NCI-H2171 treated with DMSO at 0.1 percent for 48 hours (cell line): Measurements from ENCODE around the gene KIF6.
A peak's percentile ranks its signal among the peaks of the same experiment; 100 is the strongest.

Source experiments
- DNase-seq: peaks from one replicate; lab custom pipeline; 2025; lab: John Stamatoyannopoulos, UW

Gene KIF6

GRCh38 chr6:39378175-39378959 is 346.8 kb downstream of the KIF6 start:
- no peak for DNase-seq

- DNase-seq = peak; percentile 68
Measured at GRCh38 chr6:39377539-39377950, 347.7 kb downstream of the KIF6 start.

- DNase-seq = no peak
Measured at GRCh38 chr6:39375405-39375804, 349.8 kb downstream of the KIF6 start.

GRCh38 chr6:39370390-39370789 is 354.8 kb downstream of the KIF6 start:
- no peak for DNase-seq

- DNase-seq = no peak
Measured at GRCh38 chr6:39369987-39370386, 355.2 kb downstream of the KIF6 start.

- peak; percentile 71 for DNase-seq
Measured at GRCh38 chr6:39367700-39368099, 357.5 kb downstream of the KIF6 start.

- DNase-seq = peak; percentile 8
Measured at GRCh38 chr6:39366931-39367618, 358.1 kb downstream of the KIF6 start.

GRCh38 chr6:39365281-39366074 is 359.7 kb downstream of the KIF6 start:
- DNase-seq = no peak

GRCh38 chr6:39363280-39363679 is 361.9 kb downstream of the KIF6 start:
- no peak for DNase-seq

- peak; percentile 52 for DNase-seq
Measured at GRCh38 chr6:39362487-39362865, 362.7 kb downstream of the KIF6 start.

GRCh38 chr6:39361657-39362486 is 363.3 kb downstream of the KIF6 start:
- peak; percentile 78 for DNase-seq

GRCh38 chr6:39360378-39360777 is 364.8 kb downstream of the KIF6 start:
- no peak for DNase-seq

GRCh38 chr6:39357998-39358686 is 367.1 kb downstream of the KIF6 start:
- DNase-seq = peak; percentile 78

- DNase-seq = no peak
Measured at GRCh38 chr6:39353698-39354315, 371.4 kb downstream of the KIF6 start.

GRCh38 chr6:39350723-39351505 is 374.3 kb downstream of the KIF6 start:
- DNase-seq = no peak

- no peak for DNase-seq
Measured at GRCh38 chr6:39348740-39349139, 376.5 kb downstream of the KIF6 start.

- DNase-seq = peak; percentile 59
Measured at GRCh38 chr6:39347906-39348585, 377.2 kb downstream of the KIF6 start.

GRCh38 chr6:39347206-39347605 is 378.0 kb downstream of the KIF6 start:
- DNase-seq = no peak

- no peak for DNase-seq
Measured at GRCh38 chr6:39344821-39345280, 380.4 kb downstream of the KIF6 start.
